ENCODE measurements around the gene L3MBTL2.

The L3MBTL2 gene

DNA sequence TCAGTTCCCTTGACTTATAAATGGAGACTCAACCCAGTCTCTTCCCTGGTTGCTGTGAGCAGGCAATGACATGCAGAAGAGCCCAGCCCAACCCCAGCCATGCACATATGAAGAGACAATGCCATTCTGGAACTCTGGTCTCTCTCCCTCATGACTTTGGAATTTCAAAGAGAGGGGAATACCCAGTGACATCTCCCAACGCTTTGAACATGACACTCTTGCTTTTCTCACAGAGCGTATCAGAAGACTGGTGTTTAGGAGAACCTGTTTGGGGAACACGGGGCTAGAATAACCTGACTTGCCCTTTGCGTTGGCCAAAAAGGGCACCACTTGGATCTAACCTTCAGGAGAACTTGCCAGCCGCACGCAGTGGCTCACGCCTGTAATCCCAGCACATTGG is 68.0 kb downstream of the L3MBTL2 start:
- no peak for DNase-seq (ENCODE audit: low read depth)

DNA sequence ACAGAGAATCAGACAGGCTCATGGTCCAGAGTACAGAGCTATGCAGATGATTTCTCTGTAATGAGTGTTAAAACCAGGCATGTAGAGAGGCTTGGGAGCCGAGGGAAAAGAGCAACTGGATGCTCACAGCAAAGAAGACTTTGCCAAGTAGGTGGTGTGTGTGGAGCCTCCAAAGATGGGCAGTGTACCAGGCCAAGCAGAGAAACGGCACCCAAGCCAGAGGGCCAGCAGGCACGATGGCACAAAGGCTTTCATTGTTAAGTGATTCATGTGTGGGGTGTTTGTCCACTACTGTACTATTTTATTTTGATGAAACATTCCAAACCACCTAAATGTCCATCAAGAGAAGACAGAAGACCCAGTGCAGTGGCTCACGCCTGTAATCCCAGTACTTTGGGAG is 69.7 kb downstream of the L3MBTL2 start:
- DNase-seq (ENCODE audit: low read depth) = no peak

DNA sequence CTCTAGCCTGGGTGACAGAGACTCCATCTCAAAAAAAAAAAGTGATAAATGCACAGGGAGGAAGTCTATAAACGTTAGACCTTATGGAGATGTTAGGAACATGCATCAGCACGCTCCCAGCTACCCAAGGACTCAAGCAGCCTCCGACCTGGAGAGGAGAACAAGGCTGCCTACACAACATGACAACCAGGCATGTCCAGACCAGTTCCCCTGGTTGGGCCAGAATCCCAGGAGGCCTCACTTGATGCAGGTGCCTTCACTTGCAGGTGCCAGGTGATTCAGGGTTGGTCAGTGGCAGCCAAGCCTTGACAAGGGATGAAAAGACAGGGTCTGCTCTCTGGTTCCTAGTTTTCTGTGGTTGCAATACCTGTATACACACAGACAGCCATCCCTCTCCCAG is 75.0 kb downstream of the L3MBTL2 start:
- no peak for DNase-seq (ENCODE audit: low read depth)

DNA sequence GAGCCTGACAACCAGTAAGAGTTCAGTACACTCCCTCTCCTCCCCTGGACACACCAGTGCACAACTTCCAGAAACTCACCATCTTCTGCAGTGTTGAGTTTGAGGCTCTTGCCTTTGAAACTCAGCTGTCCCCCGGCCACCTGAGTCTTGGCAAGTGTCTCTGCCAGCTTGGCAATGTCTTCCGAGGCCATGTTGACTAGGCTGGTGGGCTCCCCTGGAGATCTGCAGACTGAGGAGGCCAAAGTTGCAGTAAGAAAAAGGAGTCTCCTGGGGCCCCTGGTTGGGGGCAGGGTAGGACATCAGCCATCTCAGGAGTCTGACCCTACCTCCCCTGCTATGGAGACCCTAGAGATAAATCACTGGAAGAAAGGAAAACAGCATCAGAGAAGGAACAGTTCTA is 75.7 kb downstream of the L3MBTL2 start:
- DNase-seq (ENCODE audit: low read depth) = no peak

Measured in GM04504 (cell line).